Suprapubic skin (tissue), 3 donors: ENCODE results near the gene BAZ2B.

Experiments
- EP300 ChIP-seq: sonication (generic); formaldehyde crosslinking; IDR thresholded peaks from one replicate; pipeline ENCODE4 v1.6.1; 2017; ENCODE audit warnings: antibody characterized with exemption
- POLR2A ChIP-seq, 2 donors: fragments of 450-650 bp; IDR thresholded peaks; one replicate each; pipeline ENCODE4 v1.6.1; 2017; ENCODE audit warnings: antibody characterized with exemption in 2 of 2, mild to moderate bottlenecking in 2 of 2, moderate library complexity in 2 of 2
- TF ChIP-seq, protein P1 (sequence below), 2 donors: fragments of 200-600 bp in 1 of 2; fragments of 450-650 bp in 1 of 2; sonication (generic) in 1 of 2; IDR thresholded peaks; one replicate each; pipeline ENCODE4 v1.5.1; 2016 to 2019; ENCODE audit warnings: antibody characterized with exemption in 2 of 2, mild to moderate bottlenecking in 1 of 2, moderate library complexity in 1 of 2

DNA sequence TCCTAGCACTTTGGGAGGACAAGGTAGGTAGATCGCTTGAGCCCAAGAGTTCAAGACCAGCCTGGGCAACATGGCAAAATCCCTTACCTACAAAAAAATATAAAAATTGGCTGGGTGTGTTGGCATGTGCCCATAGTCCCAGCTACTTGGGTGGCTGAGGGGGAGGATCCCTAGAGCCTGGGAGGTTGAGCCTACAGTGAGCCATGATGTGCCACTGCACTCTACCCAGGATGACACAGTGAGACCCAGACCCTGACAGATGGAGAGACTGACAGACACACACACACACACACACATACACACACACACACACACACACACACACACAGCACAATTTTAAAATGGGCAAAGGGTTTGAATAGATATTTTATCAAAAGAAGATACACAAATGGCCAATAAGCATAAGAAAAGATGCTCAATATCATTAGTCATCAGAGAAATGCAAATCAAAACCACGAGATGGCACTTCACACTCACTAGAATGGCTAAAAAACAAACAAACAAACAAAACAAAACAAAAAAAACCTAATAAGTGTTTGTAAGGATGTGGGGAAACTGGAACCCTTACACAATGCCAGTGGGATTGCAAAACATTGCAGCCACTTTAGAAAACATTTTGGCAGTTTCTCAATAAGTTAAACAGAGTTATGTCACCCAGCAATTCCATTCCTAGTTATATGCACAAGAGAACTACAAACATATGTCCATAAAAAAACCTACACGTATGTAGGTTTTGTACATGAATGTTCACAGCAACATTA is 42.3 kb downstream of the BAZ2B start:
- TF ChIP-seq, protein P1, sequence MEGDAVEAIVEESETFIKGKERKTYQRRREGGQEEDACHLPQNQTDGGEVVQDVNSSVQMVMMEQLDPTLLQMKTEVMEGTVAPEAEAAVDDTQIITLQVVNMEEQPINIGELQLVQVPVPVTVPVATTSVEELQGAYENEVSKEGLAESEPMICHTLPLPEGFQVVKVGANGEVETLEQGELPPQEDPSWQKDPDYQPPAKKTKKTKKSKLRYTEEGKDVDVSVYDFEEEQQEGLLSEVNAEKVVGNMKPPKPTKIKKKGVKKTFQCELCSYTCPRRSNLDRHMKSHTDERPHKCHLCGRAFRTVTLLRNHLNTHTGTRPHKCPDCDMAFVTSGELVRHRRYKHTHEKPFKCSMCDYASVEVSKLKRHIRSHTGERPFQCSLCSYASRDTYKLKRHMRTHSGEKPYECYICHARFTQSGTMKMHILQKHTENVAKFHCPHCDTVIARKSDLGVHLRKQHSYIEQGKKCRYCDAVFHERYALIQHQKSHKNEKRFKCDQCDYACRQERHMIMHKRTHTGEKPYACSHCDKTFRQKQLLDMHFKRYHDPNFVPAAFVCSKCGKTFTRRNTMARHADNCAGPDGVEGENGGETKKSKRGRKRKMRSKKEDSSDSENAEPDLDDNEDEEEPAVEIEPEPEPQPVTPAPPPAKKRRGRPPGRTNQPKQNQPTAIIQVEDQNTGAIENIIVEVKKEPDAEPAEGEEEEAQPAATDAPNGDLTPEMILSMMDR (IDR thresholded peaks at IDR 0.05) = no peak
- TF ChIP-seq POLR2A (IDR thresholded peaks at IDR 0.05) (no peak), EP300 (no peak)
